ENCODE measurements around the gene SFSWAP. TPM values are rescaled to one million over a fixed set of nuclear protein-coding genes. Genes with fewer than 3 reads are reported as not detected.
"Not testable (repeated sequence)": the region's sequence is repeated elsewhere in the genome, so short reads cannot be mapped to it uniquely, and the experiment has no call there.

Gene SFSWAP
- polyA plus RNA-seq (2013, experiment 1 of 2; ENCODE audit: insufficient read length), result 27.1 TPM
- 21.7 TPM for polyA plus RNA-seq (2013, experiment 2 of 2; ENCODE audit: insufficient read length)

- DNase-seq, result peak; percentile 81
Measured at GRCh38 chr12:131710464-131711457, at the start of gene SFSWAP. Gene SFSWAP, plus strand, starts transcription at chr12:131711090. Its CDS starts 140 bp downstream, at chr12:131711230.

GRCh38 chr12:131661170-131661985 lies 49.5 kb upstream of the SFSWAP start:
- DNase-seq, result not testable (repeated sequence)

GRCh38 chr12:131661986-131662288 lies 49.0 kb upstream of the SFSWAP start:
- not testable (repeated sequence) for DNase-seq

- not testable (repeated sequence) for DNase-seq
Measured at GRCh38 chr12:131662346-131662745, 48.5 kb upstream of the SFSWAP start.

GRCh38 chr12:131665666-131666065 lies 45.2 kb upstream of the SFSWAP start:
- DNase-seq, result not testable (repeated sequence)

- not testable (repeated sequence) for DNase-seq
Measured at GRCh38 chr12:131666486-131666885, 44.4 kb upstream of the SFSWAP start.

GRCh38 chr12:131666978-131667601 lies 43.8 kb upstream of the SFSWAP start:
- not testable (repeated sequence) for DNase-seq

GRCh38 chr12:131671276-131671675 lies 39.6 kb upstream of the SFSWAP start:
- DNase-seq, result no peak

GRCh38 chr12:131671871-131672270 lies 39.0 kb upstream of the SFSWAP start:
- DNase-seq, result no peak

GRCh38 chr12:131672311-131672940 lies 38.5 kb upstream of the SFSWAP start:
- no peak for DNase-seq

- no peak for DNase-seq
Measured at GRCh38 chr12:131672941-131673887, 37.7 kb upstream of the SFSWAP start.

GRCh38 chr12:131673888-131674257 lies 37.0 kb upstream of the SFSWAP start:
- DNase-seq, result peak; percentile 11

- DNase-seq, result no peak
Measured at GRCh38 chr12:131674373-131674772, 36.5 kb upstream of the SFSWAP start.

- no peak for DNase-seq
Measured at GRCh38 chr12:131675126-131676080, 35.5 kb upstream of the SFSWAP start.

GRCh38 chr12:131676544-131676943 lies 34.3 kb upstream of the SFSWAP start:
- DNase-seq, result no peak

GRCh38 chr12:131677067-131677466 lies 33.8 kb upstream of the SFSWAP start:
- DNase-seq, result not testable (repeated sequence)

- no peak for DNase-seq
Measured at GRCh38 chr12:131677699-131678098, 33.2 kb upstream of the SFSWAP start.

GRCh38 chr12:131678389-131679181 lies 32.3 kb upstream of the SFSWAP start:
- DNase-seq, result not testable (repeated sequence)

- not testable (repeated sequence) for DNase-seq
Measured at GRCh38 chr12:131679186-131679585, 31.7 kb upstream of the SFSWAP start.
